ENCODE results near the gene GPR146.

GPR146 gene

DNA sequence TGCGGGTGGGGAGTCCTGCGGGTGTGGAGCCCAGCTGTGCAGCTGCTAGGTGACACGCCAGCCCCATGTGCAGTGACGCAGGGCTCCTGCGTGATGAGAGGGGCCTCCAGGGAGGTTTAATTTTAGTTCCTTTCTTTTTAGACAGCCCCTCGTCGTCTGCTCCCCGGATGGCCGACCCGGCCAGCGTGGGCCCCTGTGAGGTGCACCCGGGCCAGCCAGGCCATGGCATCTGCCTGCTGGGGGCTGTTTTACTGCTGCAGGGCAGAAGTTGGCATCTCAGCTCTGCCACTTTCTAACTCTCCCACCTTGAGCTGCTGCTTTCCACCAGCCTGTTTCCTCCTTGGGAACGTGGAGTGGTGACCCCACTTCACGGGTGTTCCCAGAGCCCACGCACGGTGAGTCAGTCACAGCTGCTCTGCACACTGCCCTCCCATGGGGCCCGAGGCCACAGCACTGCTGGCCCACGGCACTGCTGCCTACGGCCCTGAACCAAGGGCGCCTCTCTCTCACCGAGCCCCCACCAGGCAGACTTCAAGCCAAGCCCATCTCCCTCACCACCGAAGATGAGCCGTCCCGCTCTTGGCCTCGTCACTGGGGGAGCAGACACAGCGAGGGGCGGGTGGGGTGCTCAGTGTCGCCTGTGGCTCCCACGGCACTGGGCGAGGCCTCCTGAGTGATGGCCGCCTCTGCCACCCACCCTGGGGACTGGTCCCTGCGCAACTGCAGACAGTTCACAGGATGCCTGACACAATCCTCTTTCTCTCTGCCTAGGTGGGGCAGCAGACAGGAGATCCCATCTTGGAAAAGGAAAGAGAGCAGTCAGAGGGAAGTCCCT, 40.1 kb upstream of the GPR146 start:
- no peak for TF ChIP-seq JUND (IDR thresholded peaks at IDR 0.05; ENCODE audit: low read depth)
- no peak for DNase-seq (ENCODE audit: low read depth in 1 of 2, low spot score in 1 of 2)
- in situ Hi-C loops (cut with HindIII; ENCODE audit: low pct_unique_long_range_greater_than_20kb, low sequenced_read_pairs), result no loop called here

DNA sequence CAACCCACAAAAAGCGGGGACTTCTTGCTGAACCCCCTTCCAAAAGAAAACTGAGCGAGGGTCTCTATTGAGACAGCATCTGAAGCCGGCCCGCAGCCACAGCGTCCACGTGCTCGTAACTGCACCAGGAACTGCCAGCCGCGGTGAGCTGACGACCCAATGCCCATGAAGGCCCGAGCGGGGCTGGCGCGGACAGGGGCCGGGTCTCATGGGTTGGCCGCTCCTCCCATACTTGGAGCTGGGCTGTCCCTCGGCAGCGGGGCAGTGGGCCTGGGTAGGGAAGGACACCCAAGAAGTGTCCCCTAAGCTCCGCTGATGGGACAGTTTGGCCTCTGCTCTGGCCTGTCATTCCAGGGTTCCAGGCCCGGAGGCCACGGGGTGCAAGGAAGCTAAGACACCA, 39.0 kb upstream of the GPR146 start:
- DNase-seq (ENCODE audit: low read depth in 1 of 2, low spot score in 1 of 2), result no peak
- TF ChIP-seq JUND (IDR thresholded peaks at IDR 0.05; ENCODE audit: low read depth), result no peak
- in situ Hi-C loops (cut with HindIII; ENCODE audit: low pct_unique_long_range_greater_than_20kb, low sequenced_read_pairs), result no loop called here

DNA sequence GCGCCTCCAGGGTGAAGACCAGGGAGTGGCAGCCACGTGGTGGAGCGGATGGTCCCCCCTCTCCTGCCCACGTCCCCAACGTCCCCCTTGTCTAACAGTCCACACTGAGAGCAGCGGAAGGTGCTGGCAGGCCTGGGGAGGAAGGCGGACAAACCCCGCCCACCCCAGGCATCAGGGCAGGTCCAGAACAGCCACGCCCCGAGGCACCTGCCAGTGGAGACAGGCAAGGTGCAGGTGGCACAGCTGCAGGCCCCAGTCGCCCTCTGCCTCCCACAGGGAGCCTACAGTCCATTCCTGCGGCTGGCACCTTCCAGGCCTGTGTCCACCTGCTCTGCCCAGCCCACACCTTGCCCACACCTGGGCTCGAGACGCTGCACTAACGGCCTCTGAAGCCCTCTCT, 36.4 kb upstream of the GPR146 start:
- DNase-seq (ENCODE audit: low read depth in 1 of 2, low spot score in 1 of 2), result peak in 1 of 2 experiments; percentile 34
- in situ Hi-C loops (cut with HindIII; ENCODE audit: low pct_unique_long_range_greater_than_20kb, low sequenced_read_pairs), result no loop called here
- no peak for TF ChIP-seq JUND (IDR thresholded peaks at IDR 0.05; ENCODE audit: low read depth)

DNA sequence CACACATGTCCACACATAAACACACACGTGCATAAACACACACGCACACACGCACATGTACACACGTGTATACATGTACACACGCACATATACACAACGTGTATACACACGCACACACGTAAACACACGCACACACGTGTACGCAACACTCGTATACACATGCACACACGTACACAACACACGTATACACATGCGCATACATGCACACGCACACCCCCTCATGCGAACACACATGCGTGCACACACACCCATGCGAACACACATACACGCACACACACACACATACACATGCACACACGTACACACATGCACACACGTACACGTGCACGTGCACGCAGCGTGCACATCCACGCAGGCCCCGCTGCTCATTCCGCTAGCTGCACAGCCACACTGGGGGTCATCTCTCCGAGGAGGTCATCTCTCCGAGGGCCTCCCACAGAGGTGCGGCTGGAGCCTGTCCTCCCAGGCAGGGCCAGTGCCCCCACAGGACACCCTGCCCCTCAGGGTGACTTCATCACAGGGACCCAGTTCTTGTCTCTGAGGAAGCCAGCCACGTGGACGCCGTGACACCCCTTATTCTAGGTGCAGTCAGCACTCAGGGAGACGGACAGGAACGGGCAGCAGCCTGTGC, 35.5 kb upstream of the GPR146 start:
- in situ Hi-C loops (cut with HindIII; ENCODE audit: low pct_unique_long_range_greater_than_20kb, low sequenced_read_pairs), result no loop called here
- no peak for TF ChIP-seq JUND (IDR thresholded peaks at IDR 0.05; ENCODE audit: low read depth)
- DNase-seq (ENCODE audit: low read depth in 1 of 2, low spot score in 1 of 2), result no peak

DNA sequence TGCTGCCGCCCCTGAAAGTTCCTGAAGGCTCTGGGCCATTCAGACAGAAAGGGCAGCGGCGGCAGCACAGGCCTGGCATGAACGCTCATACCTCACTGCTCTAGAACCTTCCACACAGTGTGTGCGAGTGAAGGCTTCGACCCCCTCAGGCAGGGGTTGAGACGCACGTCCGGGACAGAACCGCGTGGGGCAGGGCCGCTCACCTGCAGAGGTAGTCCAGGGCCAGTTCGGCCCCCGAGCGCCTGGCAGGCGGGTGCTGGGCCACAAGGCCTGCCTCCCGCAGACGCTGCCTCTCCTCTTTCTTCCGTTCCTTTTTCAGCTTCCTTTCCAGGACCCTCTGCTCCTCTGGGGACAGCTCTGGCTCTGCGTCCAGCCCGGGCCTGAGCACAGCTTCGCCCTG, 34.6 kb upstream of the GPR146 start:
- no peak for TF ChIP-seq JUND (IDR thresholded peaks at IDR 0.05; ENCODE audit: low read depth)
- DNase-seq (ENCODE audit: low read depth in 1 of 2, low spot score in 1 of 2), result no peak
- in situ Hi-C loops (cut with HindIII; ENCODE audit: low pct_unique_long_range_greater_than_20kb, low sequenced_read_pairs), result no loop called here

DNA sequence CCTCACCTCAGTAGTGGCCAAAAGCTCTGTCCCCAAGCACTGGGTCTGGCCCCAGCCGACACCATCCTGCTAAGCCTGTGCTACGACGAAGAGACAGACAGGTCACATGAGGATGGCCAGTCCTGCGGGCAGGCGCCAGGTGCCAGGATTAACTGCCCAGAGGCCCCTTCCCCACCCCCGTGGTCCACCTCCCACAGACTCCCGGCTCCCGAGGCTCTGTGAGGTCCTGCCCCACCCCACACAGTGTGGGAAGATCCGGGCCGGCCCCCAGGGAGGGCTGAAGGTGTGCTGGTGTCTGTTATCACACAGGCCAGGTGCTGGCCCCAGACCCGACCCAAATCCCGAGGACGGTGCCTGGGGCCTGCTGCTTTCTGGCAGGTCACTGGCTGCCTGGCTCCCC, 34.1 kb upstream of the GPR146 start:
- in situ Hi-C loops (cut with HindIII; ENCODE audit: low pct_unique_long_range_greater_than_20kb, low sequenced_read_pairs), result no loop called here
- DNase-seq (ENCODE audit: low read depth in 1 of 2, low spot score in 1 of 2), result no peak
- TF ChIP-seq JUND (IDR thresholded peaks at IDR 0.05; ENCODE audit: low read depth), result no peak

DNA sequence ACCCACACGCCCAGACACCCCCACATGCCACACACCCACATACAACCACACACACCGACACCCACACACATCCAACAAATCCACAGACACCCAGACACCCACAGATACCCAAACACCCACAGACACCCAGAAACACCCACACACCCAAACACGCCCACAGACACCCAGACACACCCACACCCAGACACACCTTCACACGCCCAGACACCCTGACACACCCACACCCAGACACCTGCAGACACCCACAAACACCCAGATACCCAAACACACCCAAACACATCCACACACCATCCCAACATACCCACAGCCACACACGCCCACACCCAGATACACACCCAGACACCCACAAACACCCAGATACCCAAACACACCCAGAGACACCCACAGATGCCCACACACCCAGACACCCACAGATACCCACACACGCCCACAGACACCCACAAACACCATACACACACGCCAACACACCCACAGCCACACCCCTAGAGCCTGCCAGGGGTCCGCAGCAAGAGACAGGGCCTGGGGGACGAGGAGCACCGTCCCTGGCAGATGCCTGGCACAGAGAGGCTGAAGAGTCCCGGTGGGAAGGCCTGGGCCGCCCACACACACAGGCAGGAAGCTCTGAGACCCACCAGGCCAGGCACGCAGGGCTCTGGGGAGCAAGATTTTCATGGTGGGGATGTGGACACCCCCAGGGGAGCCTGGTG, 32.9 kb upstream of the GPR146 start:
- in situ Hi-C loops (cut with HindIII; ENCODE audit: low pct_unique_long_range_greater_than_20kb, low sequenced_read_pairs), result no loop called here
- no peak for DNase-seq (ENCODE audit: low read depth in 1 of 2, low spot score in 1 of 2)

DNA sequence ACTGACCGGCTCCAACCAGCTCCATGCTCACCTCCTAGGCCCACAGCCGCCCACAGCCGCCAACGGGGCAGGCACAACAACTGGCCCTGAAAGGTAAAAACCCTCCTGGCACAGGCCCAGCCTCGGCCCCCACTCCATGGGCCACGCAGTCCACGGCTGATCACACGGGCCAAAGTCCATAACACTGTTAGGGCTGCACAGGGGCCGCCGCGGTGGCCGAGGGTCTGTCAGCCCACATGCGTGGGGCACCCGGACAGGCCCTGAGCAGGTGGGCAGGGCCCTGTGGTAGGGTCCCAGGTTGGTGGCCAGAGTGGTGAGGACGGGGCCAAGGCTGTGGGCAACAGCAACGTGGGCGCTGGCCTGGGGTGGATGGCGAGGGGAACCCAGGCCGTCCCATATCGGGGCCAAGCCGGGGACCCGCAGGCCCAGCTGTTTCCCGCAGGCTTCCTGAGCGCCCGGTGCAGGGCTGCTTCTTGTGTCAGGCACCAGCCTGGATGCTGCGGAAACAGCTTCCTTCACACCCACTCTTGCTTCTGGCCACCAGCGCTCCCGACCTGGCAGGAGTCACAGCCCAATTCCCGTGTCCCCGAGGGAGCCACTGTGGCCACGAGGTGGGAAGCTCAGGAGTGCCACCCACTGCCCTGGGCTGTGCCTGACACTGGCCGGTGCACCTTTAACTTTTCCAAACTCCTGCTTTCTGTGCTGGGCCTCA, 32.2 kb upstream of the GPR146 start:
- in situ Hi-C loops (cut with HindIII; ENCODE audit: low pct_unique_long_range_greater_than_20kb, low sequenced_read_pairs), result no loop called here
- TF ChIP-seq JUND (IDR thresholded peaks at IDR 0.05; ENCODE audit: low read depth), result no peak
- no peak for DNase-seq (ENCODE audit: low read depth in 1 of 2, low spot score in 1 of 2)

More for the DNA sequence above, 32.9 kb upstream of the GPR146 start:
- TF ChIP-seq JUND (IDR thresholded peaks at IDR 0.05; ENCODE audit: low read depth), result no peak

DNA sequence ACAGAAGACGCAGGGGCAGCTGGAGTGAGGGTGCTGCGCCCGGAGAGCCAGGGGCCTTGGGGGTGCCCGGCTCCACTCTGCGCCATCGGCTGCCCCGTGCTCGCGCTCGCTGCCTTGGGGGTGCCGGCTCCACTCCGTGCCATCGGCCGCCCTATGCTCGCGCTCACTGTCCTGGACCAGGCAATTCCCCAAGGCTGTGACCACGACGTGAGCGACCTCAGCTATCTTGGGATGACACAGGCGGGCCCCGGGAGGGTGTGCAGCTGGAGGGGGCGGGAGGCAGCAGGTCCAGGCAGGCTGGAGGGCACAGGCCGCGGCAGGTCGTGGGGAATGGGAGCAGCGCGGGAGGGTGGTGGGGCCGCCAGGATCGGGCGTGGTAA, 31.6 kb upstream of the GPR146 start:
- DNase-seq (ENCODE audit: low read depth in 1 of 2, low spot score in 1 of 2), result no peak
- in situ Hi-C loops (cut with HindIII; ENCODE audit: low pct_unique_long_range_greater_than_20kb, low sequenced_read_pairs), result no loop called here
- no peak for TF ChIP-seq JUND (IDR thresholded peaks at IDR 0.05; ENCODE audit: low read depth)

DNA sequence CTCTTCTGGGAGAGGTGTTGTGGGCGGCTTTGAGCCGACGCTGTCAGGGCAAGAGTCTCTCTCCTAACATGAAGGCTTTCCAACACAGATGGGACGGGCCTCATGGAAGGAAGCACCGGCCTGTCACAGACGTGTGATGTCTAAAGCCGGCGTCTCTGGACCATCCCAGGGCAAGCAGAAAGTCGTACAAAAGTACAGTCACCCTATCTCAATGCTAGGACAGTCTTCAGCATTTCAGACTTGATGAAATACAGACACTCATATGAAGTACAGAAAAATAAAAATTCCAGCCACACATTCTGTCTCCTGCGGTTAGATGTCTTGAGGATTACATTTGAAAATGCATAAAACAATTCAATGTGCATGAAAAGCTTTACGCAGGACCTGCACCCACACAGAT, 30.8 kb upstream of the GPR146 start:
- in situ Hi-C loops (cut with HindIII; ENCODE audit: low pct_unique_long_range_greater_than_20kb, low sequenced_read_pairs), result no loop called here
- no peak for TF ChIP-seq JUND (IDR thresholded peaks at IDR 0.05; ENCODE audit: low read depth)

DNA sequence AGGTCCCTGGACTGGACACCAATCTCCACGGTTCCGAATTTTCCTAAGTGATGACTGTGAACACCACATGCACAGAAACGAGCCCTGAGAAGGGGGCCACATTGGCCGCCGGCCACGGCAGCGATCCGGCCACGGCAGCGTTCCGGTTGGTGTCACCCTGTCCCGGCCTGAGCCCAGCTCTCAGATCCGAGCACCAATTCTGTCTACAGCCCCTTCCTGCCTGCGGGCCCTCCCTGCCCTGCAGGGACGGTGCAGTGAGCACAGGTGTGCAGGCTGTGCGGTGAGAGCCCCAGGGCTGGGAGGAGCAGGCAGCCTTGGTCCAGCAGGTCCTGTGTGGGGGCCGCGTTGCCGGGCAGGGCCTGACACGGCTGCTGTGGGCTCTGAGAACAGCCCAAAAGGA, 29.7 kb upstream of the GPR146 start:
- no peak for DNase-seq (ENCODE audit: low read depth in 1 of 2, low spot score in 1 of 2)
- in situ Hi-C loops (cut with HindIII; ENCODE audit: low pct_unique_long_range_greater_than_20kb, low sequenced_read_pairs), result no loop called here
- no peak for TF ChIP-seq JUND (IDR thresholded peaks at IDR 0.05; ENCODE audit: low read depth)

More for the DNA sequence above, 30.8 kb upstream of the GPR146 start:
- no peak for DNase-seq (ENCODE audit: low read depth in 1 of 2, low spot score in 1 of 2)
